Endometrium (tissue), 2 donors: Measurements from ENCODE around the gene URM1.

Source experiments
- FAIRE-seq: peaks from 2 replicates; lab custom pipeline; 2012; peaks lifted over from hg19 to GRCh38; lab: Jason Lieb, UNC
- donor health status: control.
- donor health status: control.

The URM1 gene

GRCh38 chr9:128385496-128386460 lies 14.6 kb downstream of the URM1 start:
- no peak for FAIRE-seq

DNA sequence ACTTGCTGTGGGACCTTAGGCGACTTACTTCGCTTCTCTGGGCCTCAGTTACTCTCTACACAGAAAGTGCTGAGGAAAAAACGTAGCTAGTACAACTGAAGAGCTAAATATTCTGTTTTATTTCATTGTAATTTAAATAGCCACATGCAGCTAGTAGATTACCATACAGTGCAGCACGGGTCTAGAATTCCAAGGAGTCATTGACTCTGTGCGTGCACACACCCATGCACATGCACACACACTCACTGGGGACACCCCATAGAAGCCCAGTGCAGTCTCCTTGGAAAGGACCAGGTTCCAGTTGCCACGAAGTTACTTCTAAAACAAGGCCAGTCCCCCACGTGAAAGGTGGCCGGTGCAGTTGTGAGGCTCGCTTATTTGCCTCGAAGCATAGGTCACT lies 17.0 kb downstream of the URM1 start:
- no peak for FAIRE-seq

- no peak for FAIRE-seq
Observed at GRCh38 chr9:128389395-128390149, 18.4 kb downstream of the URM1 start.

GRCh38 chr9:128390150-128390812 lies 19.1 kb downstream of the URM1 start:
- FAIRE-seq = no peak

DNA sequence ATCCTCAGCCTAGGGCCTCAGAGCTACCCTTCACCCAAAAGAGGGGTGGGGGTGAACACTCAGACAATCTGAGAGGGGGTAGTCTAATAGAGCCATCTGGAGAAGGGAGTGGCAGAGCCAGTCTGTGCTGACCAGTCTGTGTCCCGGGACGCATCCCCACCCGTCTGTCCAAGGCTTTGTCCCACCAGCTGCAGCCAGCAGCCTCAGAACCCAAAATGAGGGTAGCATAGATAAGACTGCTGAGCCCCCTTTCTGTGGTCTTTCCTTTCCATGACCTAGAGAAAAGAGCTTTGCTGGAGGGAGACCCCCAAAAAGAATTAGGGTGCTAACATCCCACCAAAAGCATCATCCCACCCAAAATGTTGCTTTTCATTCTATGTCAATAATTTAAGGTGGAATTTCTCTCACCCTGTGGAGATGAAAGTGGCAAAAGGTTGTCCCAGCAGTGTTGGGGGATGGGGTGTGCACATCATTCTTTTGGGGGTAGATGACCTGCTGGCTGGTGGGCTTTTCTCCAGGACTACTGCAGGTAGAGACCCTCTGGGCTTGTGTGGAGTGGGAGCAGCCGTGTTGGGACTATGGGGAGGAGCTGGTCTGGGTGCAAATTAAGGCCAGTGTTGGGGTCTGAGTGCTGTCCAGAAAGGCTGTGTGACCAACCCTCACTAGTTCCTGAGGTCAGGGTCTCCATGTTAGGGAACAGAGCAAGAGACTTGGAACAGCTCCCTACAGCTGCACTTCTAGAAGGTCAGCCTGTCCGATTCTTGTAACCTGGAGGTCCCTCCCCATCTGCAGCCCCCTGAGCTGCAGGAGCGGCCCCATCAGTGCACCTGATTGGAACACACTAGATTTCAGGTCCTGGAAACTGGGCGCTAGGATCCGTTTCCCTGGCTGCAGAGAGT lies 19.9 kb downstream of the URM1 start:
- FAIRE-seq = no peak

DNA sequence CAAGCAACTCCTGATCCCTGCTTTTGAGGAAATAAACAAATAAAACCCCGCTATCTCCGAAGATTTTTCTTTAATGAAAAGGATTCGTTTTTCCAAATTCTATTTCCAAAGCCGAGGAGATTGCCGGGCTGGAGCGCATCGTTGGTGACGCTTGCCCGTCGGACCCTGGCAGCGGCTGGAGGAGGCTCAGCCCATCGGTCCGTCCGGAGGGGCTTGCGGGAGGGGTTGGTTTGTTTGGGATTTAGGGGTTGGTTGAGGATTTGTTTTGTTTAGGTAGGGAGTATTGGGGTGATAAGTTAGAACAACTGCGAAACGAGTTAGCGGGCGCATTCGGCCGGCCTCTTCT lies 20.8 kb downstream of the URM1 start:
- FAIRE-seq = no peak

GRCh38 chr9:128392302-128393144 lies 21.3 kb downstream of the URM1 start:
- no peak for FAIRE-seq

DNA sequence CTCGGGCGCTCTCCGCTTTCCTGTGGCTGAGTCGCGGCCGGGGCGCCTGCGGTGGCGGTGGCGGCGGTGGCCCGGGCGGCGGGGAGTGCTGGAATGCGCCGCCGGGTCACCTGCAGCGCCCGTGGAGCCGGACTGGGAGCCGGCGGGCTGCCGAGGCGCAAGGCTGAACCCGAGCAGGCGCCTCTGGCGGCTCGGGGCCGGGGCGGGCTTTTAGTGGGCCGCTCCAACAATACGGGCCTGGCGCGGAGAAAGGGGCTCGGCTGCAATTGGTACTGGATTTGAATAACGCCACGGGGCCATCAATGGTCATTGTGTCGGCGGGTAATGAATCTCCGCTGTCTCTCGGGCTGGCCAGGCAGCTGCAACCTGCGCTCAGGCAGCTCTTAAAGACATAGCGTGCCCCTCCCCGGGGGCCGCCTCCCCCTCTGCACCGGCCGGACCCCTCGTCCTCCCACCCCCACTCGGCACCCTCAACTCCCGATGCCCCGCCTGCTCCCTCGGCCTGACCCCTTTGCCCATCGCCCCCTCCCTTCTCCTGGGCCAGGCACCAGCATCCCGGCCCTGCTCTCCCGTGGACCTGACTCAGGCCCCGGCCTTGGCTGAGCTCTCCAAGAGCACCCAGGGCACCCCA lies 22.1 kb downstream of the URM1 start:
- no peak for FAIRE-seq

DNA sequence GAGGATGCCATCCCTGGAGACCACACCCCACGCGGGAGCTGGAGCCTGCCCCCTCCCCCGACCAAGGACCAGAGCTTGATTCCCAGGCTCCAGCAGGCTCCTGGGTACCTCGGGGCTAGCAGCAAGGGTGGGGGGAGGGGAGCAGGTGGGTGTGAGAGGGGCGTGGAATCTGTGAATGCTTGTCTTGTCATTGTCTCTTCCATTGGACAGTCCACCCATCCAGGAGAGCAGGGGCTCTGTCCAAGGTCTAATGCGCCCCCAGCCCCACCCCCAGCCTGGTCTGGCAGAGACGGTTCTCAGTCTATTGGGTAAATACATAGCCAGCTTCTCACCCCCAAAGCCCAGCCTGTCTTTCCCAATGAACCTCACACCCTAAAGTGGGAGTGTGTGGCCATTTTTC lies 22.8 kb downstream of the URM1 start:
- FAIRE-seq = no peak

GRCh38 chr9:128394379-128395168 lies 23.4 kb downstream of the URM1 start:
- FAIRE-seq = no peak

- FAIRE-seq = no peak
Observed at GRCh38 chr9:128396970-128397613, 25.9 kb downstream of the URM1 start.

- no peak for FAIRE-seq
Observed at GRCh38 chr9:128397831-128398230, 26.7 kb downstream of the URM1 start.

DNA sequence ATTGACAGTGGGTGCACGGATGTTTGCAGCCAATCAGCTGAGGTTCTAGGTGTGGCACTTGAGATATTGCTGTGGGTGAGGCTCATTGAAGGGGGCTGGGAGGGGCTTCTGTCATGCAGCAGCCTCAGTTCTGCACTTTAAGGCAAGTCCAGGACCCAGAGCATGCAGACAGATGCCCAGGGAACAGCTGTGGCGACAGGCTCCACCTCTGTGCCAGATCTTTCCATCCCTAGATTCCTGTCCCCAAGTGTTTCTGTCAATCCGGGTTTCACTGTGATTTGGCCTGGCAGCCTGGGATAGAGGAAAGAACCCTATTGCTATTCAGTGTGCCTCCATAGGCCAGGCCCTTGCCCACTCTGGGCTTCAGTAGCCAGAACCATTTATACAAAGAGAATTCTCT lies 28.7 kb downstream of the URM1 start:
- no peak for FAIRE-seq

- FAIRE-seq = no peak
Observed at GRCh38 chr9:128404560-128404959, 33.4 kb downstream of the URM1 start.

DNA sequence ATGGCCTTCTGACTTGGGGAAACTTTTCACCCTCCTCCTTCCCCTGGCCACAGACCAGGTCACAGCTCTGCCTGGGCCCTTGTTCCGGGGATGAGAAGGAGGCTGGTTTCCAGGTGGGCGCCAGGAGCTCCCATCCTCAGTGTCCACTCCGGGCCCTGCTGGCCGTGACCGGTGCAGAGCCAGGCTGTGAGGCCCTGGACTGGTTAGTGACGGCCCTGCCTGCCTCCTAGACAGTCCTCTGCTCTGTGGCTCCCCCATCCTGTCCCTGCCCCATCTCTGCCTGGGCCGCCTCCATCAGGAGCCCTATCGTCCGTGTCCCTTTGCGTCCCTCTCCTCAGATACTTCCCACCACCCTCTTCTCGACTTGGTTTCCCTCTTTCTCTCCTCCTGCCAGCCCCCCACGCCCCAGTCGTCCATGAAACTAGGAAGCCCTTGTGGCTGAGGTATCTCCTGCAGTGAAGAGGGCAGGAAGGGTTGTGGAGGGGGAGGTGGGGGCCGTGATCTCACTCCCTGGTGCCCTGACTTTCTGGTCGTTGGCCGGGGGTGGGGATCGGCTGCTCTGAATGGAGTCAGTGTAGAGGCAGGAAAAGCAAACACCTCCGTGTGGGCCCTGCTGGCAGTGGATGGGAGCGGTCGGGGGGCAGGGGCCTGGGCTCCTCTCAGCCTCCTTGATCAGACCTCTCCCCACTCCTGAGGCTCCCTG lies 34.1 kb downstream of the URM1 start:
- no peak for FAIRE-seq

DNA sequence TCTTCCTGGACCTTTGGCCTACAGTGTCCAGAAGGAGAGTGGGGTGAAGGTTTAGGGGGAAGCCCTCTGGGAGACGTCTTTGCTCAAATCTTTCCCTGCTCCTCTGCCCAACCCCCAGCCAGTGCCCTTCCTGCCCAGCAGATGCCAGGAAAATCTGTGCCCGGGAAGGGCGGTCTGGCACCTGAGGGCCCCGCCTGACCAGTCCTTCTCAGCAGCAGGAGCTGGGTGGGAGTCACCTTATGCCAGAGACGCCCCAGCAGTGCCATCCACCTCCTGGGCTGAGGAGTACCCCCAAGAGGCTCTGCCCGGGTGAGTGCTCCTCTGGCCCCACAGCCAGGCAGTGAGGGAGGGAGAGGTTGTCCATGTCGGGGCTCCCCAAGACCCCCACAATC lies 34.6 kb downstream of the URM1 start:
- no peak for FAIRE-seq

- FAIRE-seq = no peak
Observed at GRCh38 chr9:128406848-128407391, 35.7 kb downstream of the URM1 start.

DNA sequence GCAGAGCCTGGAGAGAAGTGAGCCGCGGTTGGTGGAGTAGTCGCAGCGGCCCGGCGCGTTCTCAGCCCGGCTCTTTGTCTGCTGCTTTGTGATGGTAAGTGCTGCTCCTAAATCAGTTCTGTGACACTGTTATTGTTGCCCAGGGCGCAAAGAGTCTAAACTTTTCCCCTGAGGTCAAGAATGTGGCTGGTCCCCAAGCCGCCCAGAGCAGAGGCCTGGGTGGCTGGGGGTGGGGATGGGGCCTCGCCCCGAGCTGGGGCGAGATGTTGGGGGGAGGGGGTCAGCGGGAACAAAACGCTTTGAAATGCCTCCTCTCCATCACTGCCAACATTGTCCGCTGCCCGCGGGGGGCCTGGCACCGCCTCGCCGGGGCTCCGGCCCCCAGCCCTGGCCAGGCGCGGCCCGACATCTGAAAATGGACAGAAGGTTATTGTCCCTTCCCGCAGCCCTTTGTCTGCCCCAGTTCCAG lies 37.8 kb downstream of the URM1 start:
- no peak for FAIRE-seq
